OCI-LY7 (cell line): Measurements from ENCODE around the gene OLFM2. TPM values are rescaled to one million over a fixed set of nuclear protein-coding genes. Genes with fewer than 3 reads are reported as not detected.
"Not testable (repeated sequence)": the region's sequence is repeated elsewhere in the genome, so short reads cannot be mapped to it uniquely, and the experiment has no call there.

ENCODE experiments used
- BruUV-seq: library from RNA; stranded (reverse); fragments of 400-500 nt; replicated peaks from 2 replicates; lab custom pipeline; 2021; lab: Mats Ljungman, UMichigan
- CTCF ChIA-PET: fragments of 300-600 bp; sonication (Branson Sonifier 250); formaldehyde crosslinking; loops from one replicate; lab custom pipeline; 2022; ENCODE audit warnings: antibody characterized with exemption; ENCODE audit not compliant: unreplicated experiment; lab: Charles Lee
- POLR2A ChIA-PET: fragments of 300-600 bp; sonication (Branson Sonifier 250); formaldehyde crosslinking; loops from one replicate; lab custom pipeline; 2022; ENCODE audit warnings: antibody characterized with exemption; lab: Charles Lee
- DNase-seq: peaks from one replicate; pipeline ENCODE4 v3.0.0-alpha.2; 2015; ENCODE audit warnings: low spot score
- H2AFZ ChIP-seq: fragments of 200-600 bp; sonication (generic), shearing (Covaris generic); 2 replicates; pipeline ENCODE4 v1.6.1; 2014; ENCODE audit warnings: mild to moderate bottlenecking, antibody characterized with exemption, low read length, moderate library complexity
- H3K27ac ChIP-seq: fragments of 200-600 bp; sonication (generic); 2 replicates; pipeline ENCODE4 v1.5.1; 2014; ENCODE audit warnings: mixed run types, low read depth, mild to moderate bottlenecking, moderate library complexity, low read length, inconsistent platforms; ENCODE audit not compliant: poor library complexity, severe bottlenecking
- H3K36me3 ChIP-seq: fragments of 200-600 bp; sonication (generic); 2 replicates; pipeline ENCODE4 v1.6.1; 2014; ENCODE audit warnings: mild to moderate bottlenecking, antibody characterized with exemption, low read length, moderate library complexity, mixed read lengths; ENCODE audit not compliant: insufficient read depth
- H3K4me1 ChIP-seq: fragments of 200-600 bp; sonication (generic); 2 replicates; pipeline ENCODE4 v1.5.1; 2014; ENCODE audit warnings: mild to moderate bottlenecking, low read length; ENCODE audit not compliant: insufficient read depth, poor library complexity, severe bottlenecking
- H3K4me2 ChIP-seq: fragments of 200-600 bp; sonication (generic); 2 replicates; pipeline ENCODE4 v1.6.1; 2014; ENCODE audit warnings: mild to moderate bottlenecking, low read length
- H3K4me3 ChIP-seq: fragments of 200-600 bp; sonication (generic); 2 replicates; pipeline ENCODE4 v1.5.1; 2014; ENCODE audit warnings: mild to moderate bottlenecking, low read depth, low read length; ENCODE audit not compliant: poor library complexity, severe bottlenecking
- H3K79me2 ChIP-seq: fragments of 200-600 bp; sonication (generic); 2 replicates; pipeline ENCODE4 v1.6.1; 2016; ENCODE audit warnings: low read depth, mild to moderate bottlenecking, low read length, moderate library complexity, mixed read lengths; ENCODE audit not compliant: insufficient read depth
- H3K9me2 ChIP-seq: fragments of 200-600 bp; sonication (generic); 2 replicates; pipeline ENCODE4 v1.6.1; 2016; ENCODE audit warnings: mild to moderate bottlenecking, low read length, mixed read lengths; ENCODE audit not compliant: insufficient read depth
- H3K9me3 ChIP-seq: fragments of 200-600 bp; sonication (generic); 2 replicates; pipeline ENCODE4 v1.6.1; 2014; ENCODE audit warnings: mild to moderate bottlenecking, mixed run types, low read length, mixed read lengths
- H4K20me1 ChIP-seq: fragments of 200-600 bp; sonication (generic); 2 replicates; pipeline ENCODE4 v1.6.1; 2014; ENCODE audit warnings: mild to moderate bottlenecking, antibody characterized with exemption, low read length, moderate library complexity, mixed read lengths; ENCODE audit not compliant: insufficient read depth
- EZH2phosphoT487 ChIP-seq: fragments of 200-600 bp; sonication (generic); IDR thresholded peaks from 2 replicates; pipeline ENCODE4 v1.6.1; 2018; ENCODE audit warnings: low read depth, borderline replicate concordance, mild to moderate bottlenecking, mixed run types, antibody characterized with exemption, low read length, moderate library complexity, mixed read lengths
- intact Hi-C: fragments of 100-400 bp; cut with micrococcal nuclease; formaldehyde crosslinking; loops from one replicate; pipeline ENCODE4 v1.10.0; 2022; ENCODE audit not compliant: unreplicated experiment
- total RNA-seq, 2 experiments: library from RNA; depleted of rRNA in 1 of 2; stranded (reverse); fragments of >200 nt in 1 of 2; shearing (Covaris generic) in 1 of 2; gene quantifications; 2 replicates each; pipeline ENCODE4 v1.2.3, GENCODE V29; 2014 to 2022
- TF ChIP-seq, protein P1 (sequence below): fragments of 200-600 bp; sonication (generic); conservative IDR thresholded peaks from 2 replicates; pipeline ENCODE4 v1.5.1; 2014; ENCODE audit warnings: mild to moderate bottlenecking, antibody characterized with exemption, low read length, moderate library complexity, mixed read lengths

The OLFM2 gene
- total RNA-seq, 2 experiments from 2014 or later, result not detected

DNA sequence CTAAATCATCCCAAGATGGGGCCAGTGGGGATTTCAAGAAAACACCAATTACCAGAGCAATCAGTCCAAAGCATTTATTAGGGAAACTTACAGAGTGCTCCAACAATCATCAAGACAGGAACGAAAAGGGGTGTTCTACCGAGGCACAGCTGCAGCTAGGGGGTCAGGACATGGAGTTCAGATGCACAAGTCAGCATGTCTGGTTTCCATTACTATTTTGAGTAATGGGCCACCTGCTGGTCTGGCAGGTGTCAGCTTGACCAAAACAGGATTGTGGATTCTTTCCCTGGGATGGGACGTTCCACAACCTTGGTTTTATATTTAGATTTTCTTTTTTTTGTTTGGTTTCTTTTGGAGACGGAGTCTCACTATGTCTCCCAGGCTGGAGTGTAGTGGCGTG lies 112.5 kb downstream of the OLFM2 start:
- DNase-seq, result no peak
- no peaks in the 10 kb centered on the region for H3K9me3 ChIP-seq
- H3K79me2 ChIP-seq, result peaks cover 30% of the 10 kb centered on the region
- H2AFZ ChIP-seq, result no peak overlapping the region
- H3K4me3 ChIP-seq, result no peak overlapping the region
- H3K4me1 ChIP-seq, result peaks cover 25% of the 10 kb centered on the region
- no TSS peak for BruUV-seq
- H4K20me1 ChIP-seq, result no peaks in the 10 kb centered on the region
- TF ChIP-seq EZH2phosphoT487, result no peak
- TF ChIP-seq, protein P1, sequence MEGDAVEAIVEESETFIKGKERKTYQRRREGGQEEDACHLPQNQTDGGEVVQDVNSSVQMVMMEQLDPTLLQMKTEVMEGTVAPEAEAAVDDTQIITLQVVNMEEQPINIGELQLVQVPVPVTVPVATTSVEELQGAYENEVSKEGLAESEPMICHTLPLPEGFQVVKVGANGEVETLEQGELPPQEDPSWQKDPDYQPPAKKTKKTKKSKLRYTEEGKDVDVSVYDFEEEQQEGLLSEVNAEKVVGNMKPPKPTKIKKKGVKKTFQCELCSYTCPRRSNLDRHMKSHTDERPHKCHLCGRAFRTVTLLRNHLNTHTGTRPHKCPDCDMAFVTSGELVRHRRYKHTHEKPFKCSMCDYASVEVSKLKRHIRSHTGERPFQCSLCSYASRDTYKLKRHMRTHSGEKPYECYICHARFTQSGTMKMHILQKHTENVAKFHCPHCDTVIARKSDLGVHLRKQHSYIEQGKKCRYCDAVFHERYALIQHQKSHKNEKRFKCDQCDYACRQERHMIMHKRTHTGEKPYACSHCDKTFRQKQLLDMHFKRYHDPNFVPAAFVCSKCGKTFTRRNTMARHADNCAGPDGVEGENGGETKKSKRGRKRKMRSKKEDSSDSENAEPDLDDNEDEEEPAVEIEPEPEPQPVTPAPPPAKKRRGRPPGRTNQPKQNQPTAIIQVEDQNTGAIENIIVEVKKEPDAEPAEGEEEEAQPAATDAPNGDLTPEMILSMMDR, result no peak
- peaks cover 6% of the 10 kb centered on the region; the same call in 1 of the 2 replicates for H3K36me3 ChIP-seq
- ChIA-PET CTCF (no interaction called here), POLR2A (no interaction called here)
- H3K4me2 ChIP-seq, result 0 out of 2 replicates have a peak overlapping the region, but pooled peaks have one; percentile 7
- intact Hi-C loops, result no loop called here
- H3K27ac ChIP-seq, result no peak overlapping the region
- no peaks in the 10 kb centered on the region for H3K9me2 ChIP-seq

DNA sequence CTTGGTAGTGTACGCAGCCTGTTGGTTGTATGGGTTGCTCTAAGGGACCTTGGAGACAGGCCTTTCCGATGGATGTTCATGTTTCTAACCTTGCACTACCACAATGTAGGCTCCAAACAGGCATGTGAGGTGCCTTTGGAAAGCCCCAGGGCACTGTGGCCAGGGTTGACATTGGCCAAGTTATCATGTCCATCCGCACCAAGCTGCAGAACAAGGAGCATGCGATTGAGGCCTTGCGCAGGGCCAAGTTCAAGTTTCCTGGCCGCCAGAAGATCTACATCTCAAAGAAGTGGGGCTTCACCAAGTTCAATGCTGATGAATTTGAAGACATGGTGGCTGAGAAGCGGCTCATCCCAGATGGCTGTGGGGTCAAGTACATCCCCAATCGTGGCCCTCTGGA lies 116.3 kb downstream of the OLFM2 start:
- H3K4me3 ChIP-seq, result peak overlapping the region; percentile 58
- H3K4me1 ChIP-seq, result peaks cover 22% of the 10 kb centered on the region
- peak overlapping the region; percentile 66 for H3K4me2 ChIP-seq
- peaks cover 11% of the 10 kb centered on the region for H3K9me3 ChIP-seq
- H3K27ac ChIP-seq, result peak overlapping the region; percentile 30
- H3K9me2 ChIP-seq, POLR2A ChIA-PET, intact Hi-C loops, DNase-seq, CTCF ChIA-PET, H4K20me1 ChIP-seq, BruUV-seq: not testable (repeated sequence)
- H3K79me2 ChIP-seq, result peaks cover 24% of the 10 kb centered on the region
- peaks cover 25% of the 10 kb centered on the region for H3K36me3 ChIP-seq
- H2AFZ ChIP-seq, result peak overlapping the region; percentile 30; the same call in 1 of the 2 replicates

DNA sequence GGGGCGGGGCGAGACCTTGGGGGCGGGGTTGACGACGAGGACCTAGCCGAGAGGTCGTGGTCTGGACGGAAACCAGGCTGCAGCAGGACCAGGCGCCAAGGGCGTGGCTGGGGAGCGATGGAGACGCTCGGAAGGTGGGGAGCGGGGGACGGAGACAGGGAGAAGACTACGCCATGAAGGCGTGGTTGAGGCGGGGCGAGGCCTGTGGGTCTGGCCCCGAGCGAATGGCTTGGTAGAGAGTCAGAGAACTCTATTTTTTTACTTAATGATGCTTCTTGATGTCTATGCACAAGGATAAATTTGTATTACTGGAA lies 116.8 kb downstream of the OLFM2 start:
- Histone ChIP-seq H3K27ac (peak overlapping the region; percentile 30), H3K4me2 (peak overlapping the region; percentile 66), H3K36me3 (peaks cover 30% of the 10 kb centered on the region), H3K79me2 (peaks cover 24% of the 10 kb centered on the region), H3K4me3 (peak overlapping the region; percentile 58), H3K9me2 (no peaks in the 10 kb centered on the region), H3K9me3 (peaks cover 15% of the 10 kb centered on the region), H3K4me1 (peaks cover 22% of the 10 kb centered on the region), H4K20me1 (no peaks in the 10 kb centered on the region), H2AFZ (peak overlapping the region; percentile 30; the same call in 1 of the 2 replicates)
- no TSS peak for BruUV-seq
- DNase-seq, result no peak
- TF ChIP-seq, protein P1, result no peak
- TF ChIP-seq EZH2phosphoT487, result no peak
- POLR2A ChIA-PET, result no interaction called here
- intact Hi-C loops, result loop anchor here (1.0 kb wide), 2 partner anchors 27 to 51 kb away; partner anchors contain the start of gene ZNF846
- CTCF ChIA-PET, result no interaction called here
